Measurements from ENCODE around the gene MARVELD1. TPM values are rescaled to one million over a fixed set of nuclear protein-coding genes. Genes with fewer than 3 reads are reported as not detected.
A peak's percentile ranks its signal among the peaks of the same experiment; 100 is the strongest.
"Not testable (repeated sequence)": the region's sequence is repeated elsewhere in the genome, so short reads cannot be mapped to it uniquely, and the experiment has no call there.

MARVELD1 gene
- total RNA-seq, 1 experiment from 2014 or later, result 28.4 TPM

DNA sequence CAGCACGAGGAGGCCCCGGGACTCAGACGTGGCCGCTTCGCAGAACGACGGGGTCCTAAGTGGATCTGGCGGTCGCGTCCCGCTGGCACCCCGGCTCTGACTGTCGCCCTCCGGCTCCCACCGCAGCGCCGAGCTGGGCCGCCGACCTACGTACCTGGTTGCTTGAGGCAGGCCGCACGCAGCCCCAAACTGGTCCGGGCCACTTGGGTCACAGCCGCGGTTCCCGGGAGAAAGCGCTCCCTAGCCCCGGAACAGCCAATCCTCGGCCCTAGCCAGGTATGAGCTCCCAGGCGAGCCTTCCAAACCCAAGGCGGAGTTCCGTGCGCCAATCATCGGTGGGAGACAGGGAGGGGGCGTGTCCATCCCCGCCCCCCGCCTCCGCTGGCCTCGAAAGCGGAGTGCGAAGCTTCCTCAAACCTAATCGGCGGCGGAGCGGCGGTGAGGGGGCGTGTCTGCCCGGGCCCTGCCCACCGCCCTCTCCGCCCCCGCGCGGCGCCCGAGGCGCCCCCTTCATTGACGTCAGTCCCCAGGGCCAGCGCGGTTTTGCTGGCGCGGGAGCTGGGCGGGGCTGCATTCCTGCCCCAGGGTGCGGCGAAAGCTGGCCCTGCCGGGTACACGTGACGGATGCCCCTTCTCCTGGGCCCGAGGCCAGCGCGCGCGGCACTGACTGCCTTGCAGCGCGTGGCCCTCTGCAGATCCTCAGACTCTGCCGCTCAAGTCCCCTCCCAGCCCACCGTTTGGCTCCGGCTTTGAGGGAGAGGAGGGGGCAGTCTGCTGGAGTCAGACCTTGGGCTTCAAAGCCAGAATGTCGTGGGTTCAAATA, 26.4 kb upstream of the MARVELD1 start, which contains the start of gene AVPI1:
AVPI1 (minus strand) TSS at position 280 of the 823 bp plus-strand sequence. CDS start 7,336 bp downstream, outside the sequence.
- in situ Hi-C loops (cut with HindIII; ENCODE audit: low pct_unique_long_range_greater_than_20kb, low sequenced_read_pairs), result no loop called here
- DNase-seq (ENCODE audit: low read depth, low spot score), result peak; percentile 95

DNA sequence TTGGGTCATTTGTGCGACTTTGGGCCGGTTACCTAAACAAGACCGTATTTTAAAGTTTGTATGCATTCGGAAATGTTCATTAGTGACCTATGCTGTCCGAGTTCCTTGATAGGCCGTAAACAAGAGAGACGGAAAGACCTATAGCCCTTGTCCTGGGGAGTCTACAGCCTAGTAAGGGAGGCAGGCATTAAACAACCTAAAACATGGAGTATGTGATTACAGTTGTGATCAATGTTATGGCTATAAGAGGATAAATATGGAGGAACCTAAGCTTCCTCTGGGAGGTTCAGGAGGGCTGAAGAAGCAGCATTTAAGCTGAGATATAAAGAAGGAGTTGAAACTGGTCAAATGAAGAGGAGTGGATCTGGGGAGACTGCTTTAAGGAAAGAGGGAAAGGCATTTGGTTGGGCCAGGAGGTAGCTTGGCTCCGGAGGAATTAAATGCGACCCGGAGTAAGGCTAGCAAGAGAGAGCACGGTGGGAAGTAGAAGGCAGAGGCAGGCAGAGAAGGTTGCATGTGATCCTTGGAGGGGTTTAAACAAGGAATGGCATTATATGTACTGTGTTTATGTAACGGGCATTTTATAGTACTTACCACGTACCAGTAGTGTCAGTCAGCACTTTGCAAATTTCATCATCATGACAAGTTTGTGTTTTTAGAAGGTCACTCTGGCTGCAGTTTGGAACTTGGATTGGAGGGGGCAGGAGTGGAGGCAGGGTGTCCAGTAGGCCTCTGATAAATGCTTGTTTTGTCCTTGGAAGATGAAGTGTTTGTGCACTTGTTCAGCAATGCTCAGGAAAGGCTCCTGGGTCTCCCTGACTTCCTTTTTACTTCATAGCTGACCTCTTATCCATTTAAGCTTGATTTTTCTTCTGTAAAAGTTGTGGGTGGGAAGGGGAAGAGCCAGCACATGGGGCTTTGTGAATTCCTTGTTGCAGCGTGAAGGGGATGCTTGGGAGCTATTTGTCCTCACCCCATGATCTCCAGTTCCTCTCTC, 25.4 kb upstream of the MARVELD1 start:
- in situ Hi-C loops (cut with HindIII; ENCODE audit: low pct_unique_long_range_greater_than_20kb, low sequenced_read_pairs), result no loop called here

DNA sequence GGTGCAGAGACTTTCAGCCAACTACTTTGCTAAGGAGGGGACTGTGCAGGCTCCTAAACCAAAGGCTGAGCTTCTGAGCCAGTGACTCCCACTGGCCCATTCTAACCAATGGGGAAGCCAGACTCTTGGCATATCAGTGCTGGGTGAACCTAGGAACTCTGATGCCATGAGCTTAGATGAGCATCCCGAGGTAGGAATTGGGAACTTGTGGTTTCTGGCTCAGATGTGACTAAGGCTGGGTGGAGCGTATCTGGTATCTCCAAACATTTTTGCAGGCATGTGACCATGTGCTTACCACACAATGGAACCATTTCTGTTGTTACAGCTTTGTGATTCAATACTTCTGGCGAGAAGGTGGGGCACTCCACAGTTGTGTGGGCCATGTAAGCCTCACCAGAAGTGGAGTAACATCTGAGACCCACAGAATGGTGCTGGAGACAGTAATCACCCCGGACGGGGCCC, 23.9 kb upstream of the MARVELD1 start:
- peak; percentile 93 for DNase-seq (ENCODE audit: low read depth, low spot score)
- in situ Hi-C loops (cut with HindIII; ENCODE audit: low pct_unique_long_range_greater_than_20kb, low sequenced_read_pairs), result no loop called here

More for the DNA sequence above, 25.4 kb upstream of the MARVELD1 start:
- peak; percentile 94 for DNase-seq (ENCODE audit: low read depth, low spot score)

DNA sequence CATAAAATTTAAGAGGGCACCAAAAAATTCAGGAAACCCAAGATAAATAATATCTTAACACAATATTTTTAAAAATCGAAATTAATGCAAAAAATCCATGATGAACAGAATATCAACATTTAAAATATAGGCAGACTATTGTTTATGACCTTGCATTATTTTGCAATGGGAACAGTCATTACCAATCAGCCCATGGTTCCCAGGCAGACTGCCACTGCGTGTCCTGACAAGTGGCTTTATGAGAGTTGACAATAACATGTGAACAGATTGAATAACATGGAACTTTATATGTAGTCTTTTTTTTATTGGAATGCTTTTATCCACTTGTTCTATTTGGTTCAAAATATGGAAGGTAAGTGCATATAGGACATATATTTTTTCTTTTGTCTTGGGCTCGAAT, 23.4 kb upstream of the MARVELD1 start:
- in situ Hi-C loops (cut with HindIII; ENCODE audit: low pct_unique_long_range_greater_than_20kb, low sequenced_read_pairs), result no loop called here
- no peak for DNase-seq (ENCODE audit: low read depth, low spot score)

DNA sequence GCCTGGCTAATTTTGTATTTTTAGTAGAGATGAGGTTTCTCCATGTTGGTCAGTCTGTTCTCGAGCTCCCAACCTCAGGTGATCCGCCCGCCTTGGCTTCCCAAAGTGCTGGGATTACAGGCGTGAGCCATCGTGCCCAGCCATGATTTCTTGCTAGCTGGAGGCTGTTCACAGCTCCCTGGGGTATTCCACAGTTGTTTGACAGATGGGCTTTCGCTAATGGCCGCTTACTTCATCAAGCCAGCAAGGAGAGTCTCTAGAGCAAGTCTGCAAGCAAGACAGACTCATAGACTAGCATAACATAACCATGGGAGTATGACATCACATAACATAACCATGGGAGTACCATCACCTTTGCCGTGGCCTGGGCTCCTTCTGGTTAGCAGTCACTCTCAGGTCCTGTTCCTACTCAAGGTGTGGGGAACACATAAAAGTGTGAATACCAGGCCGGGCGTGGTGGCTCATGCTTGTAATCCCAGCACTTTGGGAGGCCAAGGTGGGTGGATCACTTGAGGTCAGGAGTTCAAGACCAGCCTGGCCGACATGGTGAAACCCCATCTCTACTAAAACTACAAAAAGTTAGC, 15.4 kb upstream of the MARVELD1 start:
- in situ Hi-C loops (cut with HindIII; ENCODE audit: low pct_unique_long_range_greater_than_20kb, low sequenced_read_pairs); DNase-seq (ENCODE audit: low read depth, low spot score): not testable (repeated sequence)

DNA sequence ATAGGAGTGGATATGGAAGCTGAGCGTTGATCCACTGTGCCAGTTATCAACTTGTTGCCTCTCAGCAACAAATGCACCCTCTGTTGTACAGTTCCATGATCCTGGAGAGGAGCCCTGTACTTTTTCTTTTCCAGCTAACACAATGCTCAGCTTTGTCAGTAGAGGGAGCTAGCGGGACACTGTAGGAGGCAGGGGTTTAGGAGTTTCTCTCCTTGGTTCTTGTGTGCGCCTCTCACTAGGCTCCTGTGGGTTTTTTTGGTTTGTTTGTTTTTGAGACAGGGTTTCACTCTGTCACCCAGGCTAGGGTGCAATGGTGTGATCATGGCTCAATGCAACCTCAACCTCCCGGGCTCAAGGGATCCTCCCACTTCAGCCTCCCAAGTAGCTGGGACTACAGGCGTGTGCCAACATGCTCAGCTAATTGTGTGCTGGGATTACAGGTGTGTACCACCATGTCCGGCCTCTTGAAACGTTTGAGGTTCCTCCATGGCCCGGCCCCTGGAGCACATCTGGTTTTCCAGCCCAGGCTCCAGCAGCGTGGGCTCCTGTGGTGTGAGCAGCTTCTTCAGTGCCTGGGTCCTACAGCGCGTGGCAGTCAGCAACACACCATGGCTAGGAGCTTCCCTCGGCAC, 12.0 kb upstream of the MARVELD1 start:
- DNase-seq (ENCODE audit: low read depth, low spot score), result peak; percentile 90
- in situ Hi-C loops (cut with HindIII; ENCODE audit: low pct_unique_long_range_greater_than_20kb, low sequenced_read_pairs), result no loop called here

DNA sequence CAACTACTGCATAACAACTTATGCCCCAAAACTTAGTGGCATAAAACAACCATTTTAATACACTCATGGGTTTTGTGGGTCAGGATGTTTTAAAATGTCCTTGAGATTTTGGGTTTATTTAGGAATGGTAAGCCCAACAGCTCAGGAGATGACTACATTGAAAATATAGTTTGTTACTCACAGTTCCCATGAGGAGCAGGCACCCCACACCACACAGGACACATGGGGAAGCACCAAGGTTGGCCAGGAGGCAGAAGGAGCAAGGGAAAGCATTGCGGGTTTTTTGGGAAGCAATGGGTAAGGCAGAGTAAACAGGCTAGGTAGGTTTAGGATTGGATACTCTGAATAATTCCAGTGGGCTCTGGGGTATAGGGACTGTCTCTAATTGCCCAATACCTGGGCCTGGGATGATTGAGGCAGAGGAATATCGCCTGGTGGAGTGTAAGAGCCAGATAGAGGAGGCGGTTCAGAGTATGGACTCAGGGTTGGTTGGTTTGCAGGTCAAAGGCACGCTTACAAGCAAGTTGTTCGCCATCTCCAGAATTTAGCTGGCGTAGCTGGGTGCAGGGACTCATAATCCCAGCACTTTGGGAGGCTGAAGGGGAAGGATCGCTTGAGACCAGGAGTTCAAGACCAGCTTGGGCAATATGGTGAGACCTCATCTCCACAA, 10.0 kb upstream of the MARVELD1 start:
- in situ Hi-C loops (cut with HindIII; ENCODE audit: low pct_unique_long_range_greater_than_20kb, low sequenced_read_pairs), result no loop called here
- no peak for DNase-seq (ENCODE audit: low read depth, low spot score)

DNA sequence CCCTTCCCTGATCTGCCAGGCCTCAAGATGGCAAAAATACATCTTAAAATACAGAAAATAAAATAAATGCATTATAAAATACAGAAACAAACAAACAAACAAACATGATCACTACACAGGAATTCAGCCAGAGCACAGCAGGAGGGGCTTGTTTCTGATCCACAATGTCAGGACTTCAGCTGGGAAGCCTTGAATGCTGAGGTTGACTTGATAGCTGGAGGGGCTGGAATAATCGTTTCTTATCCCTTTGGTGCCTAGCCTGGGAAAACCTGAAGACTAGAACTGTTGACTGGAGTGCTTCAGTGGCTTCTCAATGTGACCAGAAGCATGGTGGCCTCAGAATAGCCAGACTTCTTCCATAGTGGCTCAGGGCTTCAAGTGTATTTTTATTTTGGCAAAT, 9.2 kb upstream of the MARVELD1 start:
- DNase-seq (ENCODE audit: low read depth, low spot score), result no peak
- in situ Hi-C loops (cut with HindIII; ENCODE audit: low pct_unique_long_range_greater_than_20kb, low sequenced_read_pairs), result no loop called here

DNA sequence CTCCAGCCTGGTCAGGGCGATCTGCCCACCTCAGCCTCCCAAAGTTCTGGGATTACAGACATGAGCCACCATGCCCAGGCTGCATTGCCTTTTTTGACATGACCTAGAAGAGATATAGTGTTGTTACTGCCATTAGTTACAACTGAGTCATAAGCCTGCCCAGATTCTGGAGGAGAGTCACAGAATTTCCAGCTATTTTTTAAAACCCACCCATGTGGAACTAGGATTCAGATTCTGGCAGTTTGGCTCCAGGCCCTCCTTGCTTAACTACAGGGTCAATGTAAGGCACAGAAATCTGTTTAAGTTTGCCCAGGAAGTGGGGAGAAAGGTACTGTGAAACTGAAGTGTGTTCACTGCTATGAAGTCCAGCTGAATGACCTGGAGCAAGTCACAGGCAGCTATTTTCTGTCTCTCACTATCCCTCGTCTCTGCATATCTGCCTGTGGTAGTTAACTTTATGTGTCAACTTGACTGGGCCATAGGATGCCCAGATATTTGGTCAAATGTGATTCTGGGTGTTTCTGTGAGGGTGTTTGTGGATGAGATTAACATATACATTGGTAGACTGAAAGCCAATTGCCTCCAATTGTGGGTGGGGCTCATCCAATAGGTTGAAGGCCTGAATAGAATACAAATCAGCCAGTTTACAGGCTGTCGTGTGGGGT, 8.4 kb upstream of the MARVELD1 start:
- DNase-seq (ENCODE audit: low read depth, low spot score), result no peak
- in situ Hi-C loops (cut with HindIII; ENCODE audit: low pct_unique_long_range_greater_than_20kb, low sequenced_read_pairs), result no loop called here

DNA sequence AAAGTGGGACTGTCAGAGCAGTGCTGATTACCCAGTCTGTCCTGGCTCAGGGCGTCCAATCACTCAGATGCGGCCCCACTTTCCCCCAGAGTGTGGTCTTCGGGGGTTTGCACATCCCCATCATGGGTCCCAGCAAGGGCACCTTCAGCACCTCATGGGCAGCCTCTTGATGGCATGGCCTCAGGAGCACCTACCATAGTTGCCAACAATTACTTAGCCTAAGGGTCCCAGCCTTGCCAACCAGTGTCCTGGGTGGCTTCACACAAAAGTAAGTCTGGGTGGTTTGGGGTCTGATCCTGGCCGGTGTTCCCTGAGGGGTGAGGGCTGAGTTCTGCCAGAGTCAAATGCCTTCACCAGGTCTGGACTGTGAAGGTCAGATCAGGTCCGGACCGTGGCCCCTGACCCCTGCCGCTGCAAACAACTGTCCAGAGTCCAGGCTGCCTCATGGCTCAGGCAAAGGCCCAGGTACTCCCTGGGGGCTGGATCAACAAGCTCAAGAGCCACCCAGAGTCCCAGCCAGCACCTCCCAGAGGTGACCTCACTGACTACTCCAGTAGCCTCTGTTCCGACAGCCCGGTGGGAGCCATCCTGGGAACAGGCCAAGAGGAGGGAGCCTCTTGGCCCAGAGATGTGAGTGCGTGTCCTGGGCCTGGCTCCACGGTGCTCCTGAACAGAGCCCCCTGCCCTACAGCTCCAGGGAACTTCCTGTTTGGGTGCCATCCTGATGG, 6.2 kb upstream of the MARVELD1 start:
- no peak for DNase-seq (ENCODE audit: low read depth, low spot score)
- in situ Hi-C loops (cut with HindIII; ENCODE audit: low pct_unique_long_range_greater_than_20kb, low sequenced_read_pairs), result no loop called here

DNA sequence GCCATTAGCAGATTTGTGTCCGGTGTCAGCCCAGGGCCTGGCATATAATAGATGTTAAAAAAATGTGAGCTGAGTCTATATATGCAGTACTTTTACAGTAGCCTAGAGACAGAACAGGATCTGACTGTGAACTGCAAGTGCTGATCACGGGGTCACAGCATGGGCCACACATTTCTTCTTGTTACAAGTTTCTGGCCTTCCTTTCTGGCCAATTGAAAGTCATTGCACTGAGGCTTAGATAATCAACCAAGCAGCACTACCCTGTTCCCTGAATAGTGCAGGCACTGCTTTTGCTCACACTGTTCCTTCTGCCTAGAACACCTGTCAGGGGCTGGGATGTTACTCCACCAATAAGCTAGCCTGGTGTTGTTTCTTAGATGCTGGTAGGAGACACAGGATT, 5.4 kb upstream of the MARVELD1 start:
- no peak for DNase-seq (ENCODE audit: low read depth, low spot score)

DNA sequence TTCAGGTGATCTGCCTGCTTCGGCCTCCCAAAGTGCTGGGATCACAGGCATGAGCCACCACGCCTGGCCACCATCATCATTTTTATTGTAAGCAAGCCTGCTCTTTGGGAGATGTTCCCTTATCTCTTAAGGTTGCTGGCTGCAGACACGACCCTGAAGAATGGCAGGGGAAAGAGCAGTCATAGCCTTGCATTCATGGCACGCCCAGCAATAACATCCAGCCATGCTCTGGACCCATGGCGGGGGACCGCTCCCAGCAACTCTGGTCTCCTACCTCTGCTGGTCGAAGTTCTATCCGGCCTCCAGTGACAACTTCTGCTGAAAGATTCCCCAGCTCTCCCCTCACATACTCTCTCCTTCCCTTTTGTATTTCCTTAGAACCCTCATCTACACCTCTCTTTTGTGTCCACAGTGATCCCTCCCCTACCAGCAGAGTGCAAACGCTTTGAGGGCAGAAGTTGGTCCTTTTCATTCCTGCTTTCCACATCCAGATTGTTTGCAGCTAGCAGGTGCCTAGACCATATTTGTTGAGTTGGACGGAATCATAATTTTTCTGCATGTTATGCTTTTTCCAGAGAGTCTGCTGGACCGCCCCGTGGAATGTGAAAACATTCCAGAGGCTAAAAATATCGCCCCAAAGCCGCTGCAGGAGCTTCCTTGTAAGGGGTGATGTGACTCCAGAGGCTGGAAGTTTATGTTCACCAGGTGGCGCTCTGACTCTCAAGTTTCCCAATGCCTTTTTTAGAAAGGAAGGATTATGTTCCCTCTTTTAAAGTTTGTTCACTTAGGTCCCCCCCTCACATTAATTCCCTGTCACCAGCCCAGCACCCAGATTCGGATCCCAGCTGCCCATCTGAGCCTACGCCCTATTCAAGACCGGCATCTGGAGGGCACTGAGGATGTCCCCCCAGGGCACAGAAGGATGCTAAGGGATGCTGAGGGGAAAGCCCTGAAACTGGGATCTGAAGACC, 4.3 kb upstream of the MARVELD1 start:
- DNase-seq (ENCODE audit: low read depth, low spot score), result peak; percentile 71

More for the DNA sequence above, 5.4 kb upstream of the MARVELD1 start:
- in situ Hi-C loops (cut with HindIII; ENCODE audit: low pct_unique_long_range_greater_than_20kb, low sequenced_read_pairs), result no loop called here

DNA sequence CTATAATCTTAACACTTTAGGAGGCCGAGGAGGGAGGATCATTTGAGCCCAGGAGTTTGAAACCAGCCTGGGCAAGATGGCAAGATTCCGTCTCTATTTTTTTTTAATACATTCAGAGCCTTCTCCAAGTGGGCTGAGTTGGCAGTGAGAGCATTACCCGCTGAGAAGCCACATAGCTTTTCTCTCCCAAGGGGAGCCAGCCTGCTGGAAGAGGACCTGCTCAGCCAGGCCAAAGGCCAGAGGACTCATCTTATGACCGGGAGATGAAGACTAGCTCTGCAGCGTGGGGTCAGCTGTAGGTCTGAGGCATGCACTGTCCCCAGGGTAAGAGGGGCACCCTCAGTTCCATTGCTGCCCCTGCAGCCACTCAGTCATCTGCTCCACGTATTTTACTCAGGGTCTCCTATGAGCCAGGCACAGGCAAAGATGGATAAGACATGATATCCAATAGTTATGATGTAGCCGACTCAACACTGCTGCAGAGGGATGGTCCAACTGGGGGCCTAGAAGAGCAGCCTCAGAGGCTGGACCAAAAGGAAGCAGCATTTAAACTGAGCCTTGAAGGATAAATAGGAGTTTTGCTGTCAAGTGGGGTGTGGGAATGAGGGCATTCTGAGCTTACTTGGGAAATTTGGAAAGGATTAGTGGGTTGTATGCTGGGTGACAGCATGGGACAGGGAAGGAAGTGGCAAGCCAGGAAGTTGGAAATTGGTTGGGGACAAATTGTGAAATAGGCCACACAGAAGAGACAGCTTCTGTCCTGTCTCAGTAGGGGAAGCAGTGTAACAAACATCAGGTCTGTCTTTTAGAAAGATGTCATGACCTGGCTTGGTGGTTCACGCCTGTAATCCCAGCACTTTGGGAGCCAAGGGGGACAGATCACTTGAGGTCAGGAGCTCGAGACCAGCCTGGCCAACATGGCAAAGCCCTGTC, 1.6 kb upstream of the MARVELD1 start:
- in situ Hi-C loops (cut with HindIII; ENCODE audit: low pct_unique_long_range_greater_than_20kb, low sequenced_read_pairs), result no loop called here
- DNase-seq (ENCODE audit: low read depth, low spot score), result no peak

More for the DNA sequence above, 4.3 kb upstream of the MARVELD1 start:
- in situ Hi-C loops (cut with HindIII; ENCODE audit: low pct_unique_long_range_greater_than_20kb, low sequenced_read_pairs), result no loop called here
